HL-60/S4 (cell line): ENCODE measurements around the gene SLC19A1.

Source experiments
- in situ Hi-C: fragments of 300-500 bp; cut with MboI; formaldehyde crosslinking; loops from 2 replicates; pipeline ENCODE4 v1.14.3; 2022; ENCODE audit warnings: low sequenced_read_pairs

The SLC19A1 gene

DNA sequence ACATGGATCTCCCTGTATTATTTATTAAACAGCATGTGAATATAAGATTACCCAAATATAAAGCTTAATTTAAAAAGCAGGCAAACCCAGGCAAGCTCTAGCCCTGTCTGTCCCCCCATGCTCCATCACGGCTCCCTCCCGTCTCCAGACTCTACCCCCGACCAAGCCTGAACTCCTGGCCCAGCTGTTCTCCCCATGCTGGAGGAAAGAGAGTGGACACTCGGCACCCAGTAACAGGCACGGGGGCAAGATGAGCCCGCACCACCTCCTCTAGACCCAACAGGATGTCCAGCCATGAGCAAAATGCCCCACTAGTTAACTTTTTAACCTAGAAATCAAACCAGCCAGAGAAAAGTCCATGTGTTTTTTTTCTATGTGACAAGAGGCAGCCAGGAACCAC lies 19.3 kb downstream of the SLC19A1 start:
- in situ Hi-C loops, result no loop called here

DNA sequence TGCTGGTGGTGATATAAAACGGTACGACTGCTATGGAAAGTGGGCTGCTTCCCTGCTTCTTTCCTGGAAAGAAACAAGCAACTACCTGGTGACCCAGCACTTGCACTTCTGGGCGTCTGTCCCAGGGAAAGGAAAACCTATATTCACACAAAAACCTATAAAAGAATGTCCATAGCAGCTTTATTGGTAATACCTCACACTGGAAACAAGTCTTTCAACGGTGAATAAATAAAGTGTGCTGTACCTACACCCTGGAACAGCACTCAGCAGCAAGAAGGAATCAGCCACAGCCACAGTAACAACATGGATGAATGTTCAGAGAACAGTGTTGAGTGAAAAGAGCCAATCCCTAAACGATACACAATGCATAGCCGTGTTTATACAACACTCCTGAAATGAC lies 19.9 kb downstream of the SLC19A1 start:
- in situ Hi-C loops, result no loop called here

DNA sequence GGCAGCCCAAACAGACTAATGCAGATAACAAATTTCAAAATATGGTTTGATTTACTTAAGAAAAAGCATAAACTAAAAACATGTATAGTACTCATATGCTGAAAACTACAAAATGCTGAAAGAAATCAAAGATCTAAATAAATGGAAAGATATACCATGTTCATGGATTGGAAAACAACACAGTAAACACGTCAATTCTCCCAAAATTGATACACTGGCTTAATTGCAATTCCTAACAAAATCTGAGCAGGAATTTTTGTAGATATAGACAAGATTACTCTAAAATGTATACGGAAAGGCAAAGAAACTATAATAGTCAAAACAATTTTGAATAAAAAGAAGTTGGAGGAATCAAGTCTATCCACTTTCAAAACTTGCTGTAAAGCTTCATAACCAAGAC lies 21.0 kb downstream of the SLC19A1 start:
- in situ Hi-C loops, result no loop called here

DNA sequence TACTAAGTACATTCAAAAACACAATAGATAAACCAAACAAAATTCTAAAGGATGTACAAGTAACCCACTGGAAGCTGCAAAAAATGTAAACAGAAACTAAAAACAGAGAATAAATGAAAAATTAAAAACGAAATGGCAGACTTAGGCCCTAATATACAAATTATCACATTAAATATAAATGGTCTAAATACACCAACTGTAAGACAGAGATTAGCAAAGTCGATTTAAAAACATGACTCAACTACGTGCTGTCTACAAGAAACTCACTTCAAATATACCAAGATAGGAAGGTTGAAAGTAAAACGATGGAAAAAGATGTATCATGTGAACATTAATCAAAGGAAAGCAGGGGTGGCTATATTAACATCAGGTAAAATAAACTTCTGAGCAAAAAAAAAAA lies 23.1 kb downstream of the SLC19A1 start:
- in situ Hi-C loops, result no loop called here

DNA sequence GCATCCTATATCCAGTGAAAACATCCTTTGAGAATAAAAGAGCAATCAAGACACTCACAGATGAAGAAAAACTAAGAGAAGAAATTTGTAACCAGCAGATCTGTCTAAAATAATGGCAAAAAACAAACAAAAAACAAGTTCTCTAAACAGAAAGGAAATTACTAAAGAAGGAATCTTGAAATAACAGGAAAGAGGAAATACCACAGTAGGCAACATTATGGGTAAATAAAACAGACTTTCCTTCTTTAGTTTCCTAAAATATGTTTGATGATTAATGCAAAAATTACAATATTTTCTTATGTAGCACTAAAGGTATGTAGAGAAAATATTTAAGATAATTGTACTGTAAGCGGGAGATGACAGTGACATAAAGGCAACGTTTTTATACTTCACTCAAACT lies 23.5 kb downstream of the SLC19A1 start:
- in situ Hi-C loops, result no loop called here

DNA sequence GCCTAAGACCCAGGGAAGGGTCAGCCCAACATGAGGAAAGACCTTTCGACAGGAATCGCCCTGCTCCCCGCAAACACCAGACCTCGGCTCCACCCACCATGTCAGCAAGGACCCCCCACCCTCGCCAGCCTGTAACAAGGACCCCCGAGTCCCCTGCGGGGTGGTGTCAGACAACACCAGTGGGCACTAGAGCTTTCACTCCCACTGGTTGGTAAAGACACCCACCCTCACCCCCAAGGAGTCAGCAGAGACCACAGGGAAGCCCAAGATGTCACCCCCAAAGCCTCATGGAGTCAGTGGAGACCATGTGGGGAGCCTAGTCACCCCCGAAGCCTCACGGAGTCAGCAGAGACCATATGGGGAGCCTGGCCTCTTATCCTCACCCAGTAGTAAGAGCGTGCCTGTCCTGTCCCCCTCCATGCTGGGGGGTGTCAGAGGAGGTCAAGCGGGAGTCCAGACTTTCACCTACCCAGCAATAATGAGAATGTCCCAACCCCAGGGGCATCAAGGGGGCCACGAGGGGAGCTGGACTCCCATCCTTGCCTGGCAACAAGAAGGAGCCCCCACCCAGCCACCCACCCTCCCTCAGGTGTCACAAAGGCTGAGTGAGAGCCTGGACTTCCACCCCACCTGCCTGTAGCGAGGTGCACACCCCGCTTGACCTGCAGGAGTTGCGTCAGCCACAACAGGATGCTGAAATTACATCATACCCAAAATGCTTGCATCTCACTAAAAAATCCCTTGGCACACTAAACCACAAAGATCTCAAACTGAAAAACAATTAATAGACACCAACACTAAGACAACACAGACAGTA lies 24.8 kb downstream of the SLC19A1 start:
- in situ Hi-C loops, result no loop called here

DNA sequence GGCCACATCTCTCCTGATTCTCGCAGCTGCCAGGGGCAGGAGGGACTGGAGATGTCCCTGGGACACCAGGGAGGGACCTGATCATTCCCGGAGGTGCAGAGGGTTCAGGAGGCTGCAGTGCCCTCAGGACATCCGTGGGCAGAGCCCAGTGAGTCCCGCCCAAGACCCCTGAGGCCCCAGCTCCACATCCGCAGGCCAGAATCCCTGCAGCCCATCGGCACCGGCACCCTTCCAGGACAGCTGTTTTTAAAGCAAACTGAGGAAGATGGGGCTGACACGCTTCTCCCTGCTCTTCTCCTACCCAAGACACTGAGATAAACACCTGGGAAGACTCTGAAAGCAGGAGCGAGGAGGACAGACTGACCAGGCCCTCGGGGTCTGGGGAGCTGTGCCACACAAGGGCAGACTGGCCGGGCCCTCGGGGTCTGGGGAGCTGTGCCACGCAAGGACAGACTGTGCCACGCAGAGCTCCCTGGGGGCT lies 25.5 kb downstream of the SLC19A1 start:
- in situ Hi-C loops, result no loop called here

DNA sequence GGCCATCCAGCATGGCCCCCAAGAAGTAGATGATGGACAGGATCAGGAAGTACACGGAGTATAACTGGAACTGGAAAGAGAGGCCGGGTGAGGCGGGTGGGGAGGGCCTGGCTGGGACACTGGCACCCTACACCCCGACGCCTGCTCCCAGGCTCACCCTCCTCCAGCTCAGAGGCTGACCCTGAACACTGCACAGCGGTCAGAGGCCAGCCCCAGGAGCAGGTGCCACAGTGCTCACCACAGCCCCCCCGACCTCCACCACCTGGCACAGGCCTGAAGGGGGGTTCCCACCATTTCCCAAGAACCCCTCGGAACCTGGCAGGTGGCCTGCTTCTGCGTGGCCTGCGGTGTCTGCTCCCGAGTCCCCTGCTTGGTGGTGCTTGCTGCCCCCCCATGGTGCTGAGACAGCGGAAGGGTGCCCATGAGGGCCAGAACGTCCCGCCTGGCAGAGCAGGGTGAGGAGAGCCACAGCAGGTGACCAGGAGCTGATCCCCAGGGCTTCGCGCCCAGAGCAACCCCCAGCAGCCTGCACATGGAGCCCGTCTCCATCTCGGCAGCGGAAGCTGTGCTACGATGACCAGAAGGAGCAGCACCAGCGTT lies 26.1 kb downstream of the SLC19A1 start:
- in situ Hi-C loops, result no loop called here

DNA sequence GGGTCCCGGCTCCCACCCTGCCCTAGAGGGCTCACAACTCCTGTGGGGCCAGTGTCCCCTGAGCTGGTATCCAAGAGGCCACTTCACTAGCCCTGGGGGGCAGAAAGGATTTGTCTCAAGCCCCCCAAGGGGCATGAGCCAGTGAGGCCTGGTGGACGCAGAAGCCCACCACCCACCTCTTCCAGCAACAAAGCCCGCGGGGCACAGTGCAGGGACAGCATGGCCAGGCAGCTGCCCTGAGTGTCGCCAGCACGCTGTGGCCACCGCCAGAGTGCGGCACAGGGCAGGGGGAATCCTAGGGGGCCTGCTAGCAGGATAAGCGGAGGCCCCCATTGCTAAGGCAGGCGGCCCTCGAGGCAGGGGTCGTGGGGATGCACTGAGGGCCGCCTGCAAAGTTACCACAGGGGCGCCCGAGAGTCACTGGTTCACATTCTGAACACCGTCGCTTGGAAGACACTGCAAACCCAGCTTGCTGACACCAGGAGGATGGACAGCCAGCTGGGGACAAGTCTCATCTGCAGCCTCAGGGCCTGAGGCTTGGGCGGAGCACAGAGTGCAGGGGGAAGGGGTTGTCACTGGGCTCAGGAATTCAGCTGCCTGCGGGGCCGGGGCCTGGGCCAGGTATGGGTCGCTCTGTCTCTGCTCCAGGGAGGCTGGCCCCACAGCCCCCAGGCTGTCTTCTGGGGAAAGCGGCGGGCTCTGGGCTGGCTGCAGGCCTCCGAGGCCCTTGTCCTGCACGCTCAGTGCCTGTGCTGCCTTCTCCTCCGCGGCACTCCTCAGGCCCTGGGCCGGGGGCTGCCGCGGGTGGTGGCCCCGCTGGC lies 26.8 kb downstream of the SLC19A1 start:
- in situ Hi-C loops, result no loop called here

DNA sequence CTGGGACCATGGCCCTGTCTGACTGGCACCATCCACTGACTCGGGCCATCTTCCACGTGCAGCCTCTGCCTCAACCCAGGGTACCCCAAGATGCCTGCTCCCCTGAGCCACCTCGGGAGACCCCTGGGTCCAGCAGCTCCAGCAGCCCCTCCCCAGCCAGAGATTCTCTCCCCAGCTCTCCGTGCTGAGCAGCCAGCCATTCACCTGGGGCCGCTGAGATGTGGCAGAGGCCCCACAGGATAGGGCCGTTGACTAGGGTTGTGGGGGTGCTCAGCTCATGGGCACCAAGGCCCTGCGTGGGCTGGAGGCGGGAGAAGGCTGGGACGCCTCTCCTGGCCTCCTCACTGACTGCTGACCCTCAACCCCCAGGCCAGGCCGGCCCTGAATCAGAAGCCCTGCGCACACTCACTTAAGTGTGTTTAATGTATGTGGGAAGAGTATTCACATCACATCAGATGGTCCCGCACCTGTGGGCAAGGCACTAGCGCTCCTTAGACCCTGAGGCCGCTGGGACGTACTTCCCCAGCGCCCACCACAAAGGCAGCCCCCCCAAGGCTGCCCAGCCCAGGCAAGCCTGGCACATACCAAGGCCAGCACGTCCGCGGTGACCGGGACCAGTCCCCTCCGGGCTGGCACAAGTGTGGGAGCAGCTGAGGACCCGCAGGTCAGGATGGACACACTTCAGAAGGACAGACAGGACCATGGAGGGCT lies 27.8 kb downstream of the SLC19A1 start:
- in situ Hi-C loops, result no loop called here

DNA sequence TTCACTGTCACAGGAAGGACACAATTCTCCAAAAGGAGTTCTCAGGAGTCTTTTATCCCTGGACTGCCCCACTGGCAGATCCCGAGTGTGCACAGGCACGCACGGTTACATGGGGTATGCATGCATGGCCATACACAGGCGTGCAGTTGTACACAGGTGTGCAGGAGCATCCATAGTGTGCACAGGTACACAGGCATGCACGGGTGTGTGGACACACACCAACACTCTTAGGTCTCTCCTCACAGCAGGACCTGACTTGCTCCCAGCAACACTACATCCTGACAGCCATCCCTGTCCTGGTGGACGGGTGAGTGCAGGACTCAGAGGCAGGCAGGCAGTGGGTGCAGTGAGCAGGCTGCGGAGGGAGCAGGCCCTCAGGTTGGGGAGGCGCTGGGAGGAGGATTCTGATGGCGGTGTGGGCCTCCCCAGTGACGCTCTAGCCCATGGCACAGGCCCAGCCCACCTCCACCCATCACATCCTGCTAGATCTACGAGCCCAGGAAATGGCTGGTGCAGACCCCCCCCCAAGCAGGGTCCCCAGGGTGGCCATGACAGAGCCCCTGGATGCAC lies 28.4 kb downstream of the SLC19A1 start:
- in situ Hi-C loops, result no loop called here

DNA sequence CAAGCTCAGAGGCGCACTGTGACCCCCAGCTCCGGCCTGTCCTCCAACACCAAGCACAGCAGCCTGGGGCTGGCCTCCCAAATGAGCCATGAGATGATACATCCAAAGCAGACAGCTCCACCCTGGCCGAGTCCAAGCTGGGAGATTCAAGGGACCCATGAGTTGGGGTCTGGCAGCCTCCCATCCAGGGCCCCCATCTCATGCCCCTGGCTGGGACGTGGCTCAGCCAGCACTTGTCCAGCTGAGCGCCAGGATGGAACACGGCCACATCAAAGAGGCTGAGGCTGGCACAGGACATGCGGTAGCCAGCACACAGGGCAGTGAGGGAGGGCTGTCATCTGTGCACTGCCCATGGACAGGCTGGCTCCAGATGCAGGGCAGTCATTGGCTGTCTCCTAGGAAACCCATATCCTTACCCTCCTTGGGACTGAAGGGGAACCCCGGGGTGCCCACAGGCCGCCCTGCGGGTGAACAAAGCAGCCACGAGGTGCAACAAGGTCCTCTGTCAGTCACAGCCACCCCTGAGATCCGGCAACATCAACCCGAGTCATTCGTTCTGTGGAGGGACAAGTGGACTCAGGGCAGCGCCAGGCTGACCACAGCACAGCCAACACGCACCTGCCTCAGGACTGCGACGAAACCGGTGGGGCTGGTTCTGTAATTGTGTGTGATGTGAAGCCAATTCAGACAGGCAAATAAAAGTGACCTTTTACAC lies 29.1 kb downstream of the SLC19A1 start:
- in situ Hi-C loops, result no loop called here

DNA sequence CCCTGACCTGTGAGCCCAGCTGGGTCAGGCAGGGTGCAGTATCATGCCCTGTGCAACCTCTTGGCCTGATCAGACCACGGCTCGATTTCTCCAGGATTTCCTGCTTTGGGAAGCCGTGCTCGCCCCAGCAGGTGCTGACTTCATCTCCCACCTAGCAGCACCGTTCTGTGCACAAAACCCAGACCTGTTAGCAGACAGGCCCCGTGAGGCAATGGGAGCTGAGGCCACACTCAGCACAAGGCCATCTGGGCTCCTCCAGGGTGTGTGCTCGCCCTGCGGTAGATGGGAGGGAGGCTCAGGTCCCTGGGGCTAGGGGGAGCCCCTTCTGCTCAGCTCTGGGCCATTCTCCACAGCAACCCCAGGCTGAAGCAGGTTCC lies 29.6 kb downstream of the SLC19A1 start:
- in situ Hi-C loops, result no loop called here

DNA sequence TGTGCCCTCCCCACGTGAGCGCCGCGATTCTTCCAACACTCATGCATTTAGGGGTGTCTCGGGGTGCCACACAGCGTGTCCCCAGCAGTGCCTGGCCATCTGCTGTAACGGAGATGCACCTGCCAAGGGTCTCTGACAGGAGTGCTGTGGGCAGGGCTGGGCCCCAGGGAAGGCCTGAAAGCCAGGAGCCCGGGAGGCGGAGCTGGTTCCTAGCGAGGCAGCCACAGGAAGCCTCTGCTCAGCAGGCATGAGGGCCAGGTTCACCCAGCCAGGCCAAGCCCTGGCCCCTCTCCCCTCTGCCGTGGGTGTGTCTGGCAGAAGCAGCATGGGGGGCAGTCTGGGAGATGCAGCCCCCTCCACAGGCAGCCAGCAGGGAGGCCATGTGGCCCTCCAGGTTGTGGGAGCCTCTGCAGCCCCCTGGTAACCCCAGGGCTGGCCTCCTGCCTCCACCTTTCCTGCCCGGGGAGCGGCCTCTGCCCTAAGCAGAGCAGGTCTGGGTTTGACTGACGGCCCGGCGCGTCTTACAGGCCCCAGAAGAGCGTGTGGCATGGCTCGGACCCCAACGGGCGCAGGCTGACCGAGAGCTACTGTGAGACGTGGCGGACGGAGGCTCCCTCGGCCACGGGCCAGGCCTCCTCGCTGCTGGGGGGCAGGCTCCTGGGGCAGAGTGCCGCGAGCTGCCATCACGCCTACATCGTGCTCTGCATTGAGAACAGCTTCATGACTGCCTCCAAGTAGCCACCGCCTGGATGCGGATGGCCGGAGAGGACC lies 30.4 kb downstream of the SLC19A1 start:
- in situ Hi-C loops, result no loop called here

DNA sequence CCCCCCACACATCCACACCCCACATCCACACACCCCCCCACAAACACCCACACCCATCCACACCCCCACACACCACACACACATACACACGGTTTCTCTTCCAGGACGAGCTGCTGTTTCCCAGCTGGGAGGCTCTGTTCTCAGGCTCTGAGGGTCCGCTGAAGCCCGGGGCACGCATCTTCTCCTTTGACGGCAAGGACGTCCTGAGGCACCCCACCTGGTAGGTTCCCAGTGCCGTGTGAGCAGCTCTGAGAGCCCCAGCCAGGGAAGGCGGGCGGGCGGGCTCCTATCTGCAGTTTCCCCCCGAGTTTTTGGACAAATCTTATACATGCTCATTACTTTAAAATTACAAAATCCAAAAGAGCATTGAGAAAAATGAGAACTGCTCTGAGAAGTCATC lies 31.2 kb downstream of the SLC19A1 start:
- in situ Hi-C loops, result no loop called here

DNA sequence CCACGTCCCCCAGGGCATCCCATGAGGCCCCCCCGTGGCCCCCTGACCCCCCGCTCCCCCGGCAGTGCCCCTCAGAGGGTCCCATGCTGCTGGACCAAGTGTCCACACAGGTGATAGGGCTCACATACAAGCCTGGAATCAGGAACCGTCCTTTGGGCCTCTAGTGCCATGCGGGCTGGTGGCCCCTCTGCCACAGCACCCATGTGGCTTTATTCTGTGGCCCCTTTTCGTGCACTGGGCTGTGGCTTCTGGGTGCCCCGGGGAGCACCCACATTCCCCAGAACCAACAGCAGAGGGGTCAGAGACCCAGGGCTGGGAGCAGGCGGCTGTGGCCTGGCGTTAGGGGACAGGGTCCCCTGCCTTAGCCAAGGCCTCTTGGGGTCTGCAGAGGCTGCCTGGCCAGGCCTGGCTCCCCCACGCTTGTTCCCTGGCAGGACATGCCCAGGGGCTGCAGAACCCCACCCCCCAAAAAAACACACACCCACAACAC lies 31.7 kb downstream of the SLC19A1 start:
- in situ Hi-C loops, result no loop called here

DNA sequence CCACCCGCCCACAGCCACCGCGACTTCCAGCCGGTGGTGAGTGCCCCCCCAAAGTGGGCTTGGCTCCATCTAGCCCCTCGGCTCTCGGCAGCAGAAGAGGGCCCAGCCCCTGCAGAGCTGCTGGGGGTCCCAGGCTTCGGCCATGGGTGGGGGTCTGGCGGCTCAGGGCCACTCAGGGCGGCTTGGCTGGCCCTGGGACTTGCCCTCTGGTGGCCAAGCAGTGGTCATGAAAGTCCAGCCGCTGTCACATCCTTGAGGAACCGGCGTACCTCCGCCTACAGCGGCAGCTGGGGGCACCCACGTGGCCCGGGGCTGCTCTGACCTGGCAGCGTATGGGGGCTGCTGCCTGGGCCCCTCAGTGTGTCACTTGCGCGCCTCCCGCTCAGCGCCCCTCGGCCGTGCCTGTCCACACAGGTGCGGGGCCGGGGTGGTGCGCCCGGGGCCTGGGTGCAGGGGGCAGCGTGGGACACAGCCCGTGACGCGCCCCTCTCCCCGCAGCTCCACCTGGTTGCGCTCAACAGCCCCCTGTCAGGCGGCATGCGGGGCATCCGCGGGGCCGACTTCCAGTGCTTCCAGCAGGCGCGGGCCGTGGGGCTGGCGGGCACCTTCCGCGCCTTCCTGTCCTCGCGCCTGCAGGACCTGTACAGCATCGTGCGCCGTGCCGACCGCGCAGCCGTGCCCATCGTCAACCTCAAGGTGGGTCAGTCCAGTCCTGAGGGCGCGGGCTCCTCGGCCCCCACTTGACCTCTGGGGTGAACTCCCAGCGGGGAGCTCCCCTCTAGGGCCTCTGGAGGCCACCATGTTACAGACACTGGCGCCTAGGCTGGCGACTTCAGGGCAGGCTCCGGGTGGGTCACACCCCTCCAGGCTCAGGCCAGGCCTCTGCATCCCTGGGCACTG lies 32.4 kb downstream of the SLC19A1 start:
- in situ Hi-C loops, result no loop called here
